WTC11 (cell line): ENCODE results near the gene WSCD1. TPM values are rescaled to one million over a fixed set of nuclear protein-coding genes. Genes with fewer than 3 reads are reported as not detected.

Experiments
- ATAC-seq: fragments of 200-7000 bp; cut with Tn5 transposase; 2 replicates; pipeline ENCODE4 v1.10.0; 2021; ENCODE audit warnings: mild to moderate bottlenecking, moderate library complexity
- CTCF ChIA-PET: fragments of 300-600 bp; sonication (Branson Sonifier 250); formaldehyde crosslinking; loops from one replicate; lab custom pipeline; 2021; ENCODE audit warnings: antibody characterized with exemption; lab: Charles Lee
- POLR2A ChIA-PET: fragments of 350-600 bp; sonication (Branson Sonifier 250); formaldehyde crosslinking; loops from one replicate; lab custom pipeline; 2021; ENCODE audit warnings: antibody characterized with exemption; lab: Charles Lee
- DNase-seq: peaks from one replicate; pipeline ENCODE4 v3.0.0; 2021; ENCODE audit warnings: low spot score
- H3K27ac Mint-ChIP-seq: 2 replicates; pipeline ENCODE4 v1.8.0; 2021; ENCODE audit warnings: mixed read lengths
- H3K27me3 Mint-ChIP-seq: 2 replicates; pipeline ENCODE4 v1.8.0; 2021; ENCODE audit warnings: low read depth, mild to moderate bottlenecking, moderate library complexity, mixed read lengths
- H3K36me3 Mint-ChIP-seq: 2 replicates; pipeline ENCODE4 v1.8.0; 2021; ENCODE audit warnings: mixed read lengths
- H3K4me1 Mint-ChIP-seq: 2 replicates; pipeline ENCODE4 v1.8.0; 2022; ENCODE audit warnings: mixed read lengths
- H3K4me3 Mint-ChIP-seq: 2 replicates; pipeline ENCODE4 v1.8.0; 2021; ENCODE audit warnings: mild to moderate bottlenecking, moderate library complexity, mixed read lengths
- H3K9me3 Mint-ChIP-seq: 2 replicates; pipeline ENCODE4 v1.8.0; 2021; ENCODE audit warnings: mixed read lengths
- ATF1 ChIP-seq: sonication (generic); formaldehyde crosslinking; IDR thresholded peaks from 2 replicates; pipeline ENCODE4 v1.8.1; 2023; ENCODE audit warnings: mild to moderate bottlenecking, moderate library complexity, missing genetic modification reagents
- GABPB1 ChIP-seq: sonication (generic); formaldehyde crosslinking; IDR thresholded peaks from 2 replicates; pipeline ENCODE4 v1.8.1; 2023; ENCODE audit warnings: mild to moderate bottlenecking, missing genetic modification reagents
- HMGA2 ChIP-seq: fragments of 250-450 bp; sonication (Bioruptor Pico); IDR thresholded peaks from 2 replicates; pipeline ENCODE4 v1.4.0; 2021; ENCODE audit warnings: mild to moderate bottlenecking, moderate library complexity
- NR3C1 ChIP-seq: sonication (generic); formaldehyde crosslinking; conservative IDR thresholded peaks from 2 replicates; pipeline ENCODE4 v1.8.1; 2023; ENCODE audit warnings: low read depth, mild to moderate bottlenecking, missing genetic modification reagents
- TCF7 ChIP-seq: sonication (generic); formaldehyde crosslinking; IDR thresholded peaks from 2 replicates; pipeline ENCODE4 v1.8.0; 2022; ENCODE audit warnings: mild to moderate bottlenecking, low read depth, missing genetic modification reagents, moderate library complexity
- ZNF396 ChIP-seq: fragments of 250-450 bp; sonication (Bioruptor Pico); IDR thresholded peaks from 2 replicates; pipeline ENCODE4 v1.8.0; 2021; ENCODE audit warnings: mild to moderate bottlenecking, moderate library complexity, borderline replicate concordance
- ZNF423 ChIP-seq: fragments of 250-450 bp; sonication (Bioruptor Pico); IDR thresholded peaks from 2 replicates; pipeline ENCODE4 v2.1.2; 2022; ENCODE audit warnings: mild to moderate bottlenecking, moderate library complexity
- total RNA-seq: library from RNA; stranded (reverse); gene quantifications from 3 replicates; pipeline ENCODE4 v1.2.3, GENCODE V29; 2021
- TF ChIP-seq, protein P1 (sequence below): sonication (generic); formaldehyde crosslinking; IDR thresholded peaks from 2 replicates; pipeline ENCODE4 v1.8.1; 2023; ENCODE audit warnings: mild to moderate bottlenecking, missing genetic modification reagents
- TF ChIP-seq, protein P2 (sequence below): sonication (generic); formaldehyde crosslinking; IDR thresholded peaks from 2 replicates; pipeline ENCODE4 v1.8.0; 2022; ENCODE audit warnings: mild to moderate bottlenecking, missing genetic modification reagents
- TF ChIP-seq, protein P3 (sequence below): sonication (generic); formaldehyde crosslinking; IDR thresholded peaks from 2 replicates; pipeline ENCODE4 v1.8.0; 2023; ENCODE audit warnings: mild to moderate bottlenecking, missing genetic modification reagents
- TF ChIP-seq, protein P4 (sequence below): fragments of 250-450 bp; sonication (Bioruptor Pico); IDR thresholded peaks from 2 replicates; pipeline ENCODE4 v1.9.0; 2021; ENCODE audit warnings: moderate library complexity, mild to moderate bottlenecking, inconsistent platforms, borderline replicate concordance
- TF ChIP-seq, protein P5 (sequence below): sonication (generic); formaldehyde crosslinking; IDR thresholded peaks from 2 replicates; pipeline ENCODE4 v1.8.1; 2022; ENCODE audit warnings: low read depth, missing genetic modification reagents, borderline replicate concordance

The WSCD1 gene
- total RNA-seq, 1 experiment from 2014 or later: 57.5 TPM

DNA sequence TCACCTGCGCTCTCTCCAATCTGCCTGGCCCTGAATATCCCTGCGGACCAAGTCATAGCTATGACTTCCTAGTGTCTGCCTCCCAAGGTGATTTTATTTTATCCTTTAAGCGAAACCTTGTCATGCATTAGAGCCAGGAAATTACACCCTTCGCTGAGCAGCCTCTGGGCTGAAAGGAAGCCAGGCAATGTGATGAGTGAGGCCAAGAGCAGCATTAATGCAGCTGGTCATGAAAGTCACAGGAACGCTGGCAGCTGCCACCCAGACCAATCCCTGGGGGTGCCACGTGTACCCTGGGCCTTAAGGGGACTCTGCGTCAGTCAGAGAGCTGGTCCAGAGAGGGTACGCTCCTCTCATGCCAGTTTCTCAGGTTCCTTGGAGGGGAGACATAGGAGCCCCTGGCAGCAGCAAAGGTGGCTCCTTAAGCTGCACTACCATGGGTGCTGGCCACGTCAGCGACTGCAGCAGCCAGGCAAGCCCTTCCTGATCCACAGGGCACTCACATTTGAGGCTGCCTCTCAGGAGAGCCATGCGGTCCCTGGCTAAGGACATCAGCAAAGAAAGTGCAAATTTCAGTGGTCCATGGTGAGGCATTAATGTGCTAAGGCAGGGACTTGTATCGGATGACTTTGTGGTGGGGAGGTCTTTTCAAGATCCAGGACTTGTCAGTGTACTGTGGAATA is 42.7 kb upstream of the WSCD1 start (continued):
- TF ChIP-seq, protein P1, sequence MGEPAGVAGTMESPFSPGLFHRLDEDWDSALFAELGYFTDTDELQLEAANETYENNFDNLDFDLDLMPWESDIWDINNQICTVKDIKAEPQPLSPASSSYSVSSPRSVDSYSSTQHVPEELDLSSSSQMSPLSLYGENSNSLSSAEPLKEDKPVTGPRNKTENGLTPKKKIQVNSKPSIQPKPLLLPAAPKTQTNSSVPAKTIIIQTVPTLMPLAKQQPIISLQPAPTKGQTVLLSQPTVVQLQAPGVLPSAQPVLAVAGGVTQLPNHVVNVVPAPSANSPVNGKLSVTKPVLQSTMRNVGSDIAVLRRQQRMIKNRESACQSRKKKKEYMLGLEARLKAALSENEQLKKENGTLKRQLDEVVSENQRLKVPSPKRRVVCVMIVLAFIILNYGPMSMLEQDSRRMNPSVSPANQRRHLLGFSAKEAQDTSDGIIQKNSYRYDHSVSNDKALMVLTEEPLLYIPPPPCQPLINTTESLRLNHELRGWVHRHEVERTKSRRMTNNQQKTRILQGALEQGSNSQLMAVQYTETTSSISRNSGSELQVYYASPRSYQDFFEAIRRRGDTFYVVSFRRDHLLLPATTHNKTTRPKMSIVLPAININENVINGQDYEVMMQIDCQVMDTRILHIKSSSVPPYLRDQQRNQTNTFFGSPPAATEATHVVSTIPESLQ: no peak
- TF ChIP-seq ZNF423: no peak
- TF ChIP-seq NR3C1 (CRISPR knock-in tag): no peak
- TF ChIP-seq, protein P2, sequence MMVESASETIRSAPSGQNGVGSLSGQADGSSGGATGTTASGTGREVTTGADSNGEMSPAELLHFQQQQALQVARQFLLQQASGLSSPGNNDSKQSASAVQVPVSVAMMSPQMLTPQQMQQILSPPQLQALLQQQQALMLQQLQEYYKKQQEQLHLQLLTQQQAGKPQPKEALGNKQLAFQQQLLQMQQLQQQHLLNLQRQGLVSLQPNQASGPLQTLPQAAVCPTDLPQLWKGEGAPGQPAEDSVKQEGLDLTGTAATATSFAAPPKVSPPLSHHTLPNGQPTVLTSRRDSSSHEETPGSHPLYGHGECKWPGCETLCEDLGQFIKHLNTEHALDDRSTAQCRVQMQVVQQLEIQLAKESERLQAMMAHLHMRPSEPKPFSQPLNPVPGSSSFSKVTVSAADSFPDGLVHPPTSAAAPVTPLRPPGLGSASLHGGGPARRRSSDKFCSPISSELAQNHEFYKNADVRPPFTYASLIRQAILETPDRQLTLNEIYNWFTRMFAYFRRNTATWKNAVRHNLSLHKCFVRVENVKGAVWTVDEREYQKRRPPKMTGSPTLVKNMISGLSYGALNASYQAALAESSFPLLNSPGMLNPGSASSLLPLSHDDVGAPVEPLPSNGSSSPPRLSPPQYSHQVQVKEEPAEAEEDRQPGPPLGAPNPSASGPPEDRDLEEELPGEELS (CRISPR knock-in tag): no peak

DNA sequence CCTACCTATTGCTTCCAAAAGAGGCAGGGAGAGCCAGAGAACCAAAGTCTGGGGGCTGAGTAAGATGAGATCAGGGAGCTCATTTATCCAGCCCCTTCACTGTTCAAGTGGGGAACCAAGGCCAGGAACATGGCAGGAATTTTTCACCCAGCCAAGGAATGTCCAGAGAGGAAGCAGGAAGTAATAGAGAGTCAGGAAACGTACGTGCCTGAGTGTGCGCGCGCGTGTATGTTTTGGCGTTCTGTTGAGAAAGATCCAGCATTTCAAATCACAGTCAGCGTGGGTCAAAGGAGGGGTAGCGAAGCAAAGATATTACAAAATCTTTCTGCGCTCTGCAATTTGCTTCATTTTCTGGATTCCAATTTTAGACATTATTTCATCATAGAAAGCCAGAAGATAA is 41.9 kb upstream of the WSCD1 start:
- no peaks in the 10 kb centered on the region; the same call in 1 of the 2 replicates for H3K27me3 Mint-ChIP-seq
- CTCF ChIA-PET: no interaction called here

More for the DNA sequence above, 41.9 kb upstream of the WSCD1 start:
- ATAC-seq (no peak), DNase-seq (no peak)
- H3K4me3 Mint-ChIP-seq: no peak overlapping the region
- TF ChIP-seq, protein P3, sequence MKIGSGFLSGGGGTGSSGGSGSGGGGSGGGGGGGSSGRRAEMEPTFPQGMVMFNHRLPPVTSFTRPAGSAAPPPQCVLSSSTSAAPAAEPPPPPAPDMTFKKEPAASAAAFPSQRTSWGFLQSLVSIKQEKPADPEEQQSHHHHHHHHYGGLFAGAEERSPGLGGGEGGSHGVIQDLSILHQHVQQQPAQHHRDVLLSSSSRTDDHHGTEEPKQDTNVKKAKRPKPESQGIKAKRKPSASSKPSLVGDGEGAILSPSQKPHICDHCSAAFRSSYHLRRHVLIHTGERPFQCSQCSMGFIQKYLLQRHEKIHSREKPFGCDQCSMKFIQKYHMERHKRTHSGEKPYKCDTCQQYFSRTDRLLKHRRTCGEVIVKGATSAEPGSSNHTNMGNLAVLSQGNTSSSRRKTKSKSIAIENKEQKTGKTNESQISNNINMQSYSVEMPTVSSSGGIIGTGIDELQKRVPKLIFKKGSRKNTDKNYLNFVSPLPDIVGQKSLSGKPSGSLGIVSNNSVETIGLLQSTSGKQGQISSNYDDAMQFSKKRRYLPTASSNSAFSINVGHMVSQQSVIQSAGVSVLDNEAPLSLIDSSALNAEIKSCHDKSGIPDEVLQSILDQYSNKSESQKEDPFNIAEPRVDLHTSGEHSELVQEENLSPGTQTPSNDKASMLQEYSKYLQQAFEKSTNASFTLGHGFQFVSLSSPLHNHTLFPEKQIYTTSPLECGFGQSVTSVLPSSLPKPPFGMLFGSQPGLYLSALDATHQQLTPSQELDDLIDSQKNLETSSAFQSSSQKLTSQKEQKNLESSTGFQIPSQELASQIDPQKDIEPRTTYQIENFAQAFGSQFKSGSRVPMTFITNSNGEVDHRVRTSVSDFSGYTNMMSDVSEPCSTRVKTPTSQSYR (CRISPR knock-in tag): no peak
- TF ChIP-seq, protein P4, sequence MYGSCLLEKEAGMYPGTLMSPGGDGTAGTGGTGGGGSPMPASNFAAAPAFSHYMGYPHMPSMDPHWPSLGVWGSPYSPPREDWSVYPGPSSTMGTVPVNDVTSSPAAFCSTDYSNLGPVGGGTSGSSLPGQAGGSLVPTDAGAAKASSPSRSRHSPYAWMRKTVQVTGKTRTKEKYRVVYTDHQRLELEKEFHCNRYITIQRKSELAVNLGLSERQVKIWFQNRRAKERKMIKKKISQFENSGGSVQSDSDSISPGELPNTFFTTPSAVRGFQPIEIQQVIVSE (CRISPR knock-in tag): no peak
- TF ChIP-seq ATF1 (CRISPR knock-in tag) (no peak), ZNF396 (CRISPR knock-in tag) (no peak), TCF7 (no peak), GABPB1 (no peak), HMGA2 (CRISPR knock-in tag) (no peak)
- TF ChIP-seq, protein P5, sequence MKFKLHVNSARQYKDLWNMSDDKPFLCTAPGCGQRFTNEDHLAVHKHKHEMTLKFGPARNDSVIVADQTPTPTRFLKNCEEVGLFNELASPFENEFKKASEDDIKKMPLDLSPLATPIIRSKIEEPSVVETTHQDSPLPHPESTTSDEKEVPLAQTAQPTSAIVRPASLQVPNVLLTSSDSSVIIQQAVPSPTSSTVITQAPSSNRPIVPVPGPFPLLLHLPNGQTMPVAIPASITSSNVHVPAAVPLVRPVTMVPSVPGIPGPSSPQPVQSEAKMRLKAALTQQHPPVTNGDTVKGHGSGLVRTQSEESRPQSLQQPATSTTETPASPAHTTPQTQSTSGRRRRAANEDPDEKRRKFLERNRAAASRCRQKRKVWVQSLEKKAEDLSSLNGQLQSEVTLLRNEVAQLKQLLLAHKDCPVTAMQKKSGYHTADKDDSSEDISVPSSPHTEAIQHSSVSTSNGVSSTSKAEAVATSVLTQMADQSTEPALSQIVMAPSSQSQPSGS (CRISPR knock-in tag): no peak
- TF ChIP-seq, protein P2 (CRISPR knock-in tag): no peak
- peaks cover 5% of the 10 kb centered on the region; the same call in 1 of the 2 replicates for H3K4me1 Mint-ChIP-seq
- no peaks in the 10 kb centered on the region for H3K36me3 Mint-ChIP-seq
- peaks cover 8% of the 10 kb centered on the region for H3K9me3 Mint-ChIP-seq
- POLR2A ChIA-PET: no interaction called here
- no peak overlapping the region for H3K27ac Mint-ChIP-seq
